Activated B cell treated with CpG ODN at 0.5 μM for 24 hours (primary cell): Measurements from ENCODE around the gene P2RX4. TPM values are rescaled to one million over a fixed set of nuclear protein-coding genes. Genes with fewer than 3 reads are reported as not detected.
"Not testable (repeated sequence)": the region's sequence is repeated elsewhere in the genome, so short reads cannot be mapped to it uniquely, and the experiment has no call there.

Experiments used
- ATAC-seq: fragments of 200-7000 bp; cut with Tn5 transposase; one replicate; pipeline ENCODE4 v1.10.0; 2021; ENCODE audit warnings: low read depth, mild to moderate bottlenecking, moderate library complexity
- CTCF ChIA-PET: fragments of 350-600 bp; sonication (Branson Sonifier 250); formaldehyde crosslinking; loops from one replicate; lab custom pipeline; 2021; ENCODE audit warnings: antibody characterized with exemption; lab: Charles Lee
- POLR2A ChIA-PET: fragments of 350-600 bp; sonication (Branson Sonifier 250); formaldehyde crosslinking; loops from one replicate; lab custom pipeline; 2021; ENCODE audit warnings: antibody characterized with exemption; lab: Charles Lee
- DNase-seq: peaks from one replicate; pipeline ENCODE4 v3.0.0; 2022
- H3K27ac Mint-ChIP-seq: one replicate; pipeline ENCODE4 v1.8.0; 2020; ENCODE audit warnings: mixed read lengths
- H3K27me3 Mint-ChIP-seq: one replicate; pipeline ENCODE4 v1.8.0; 2021; ENCODE audit warnings: mixed read lengths
- H3K36me3 Mint-ChIP-seq: one replicate; pipeline ENCODE4 v1.8.0; 2021; ENCODE audit warnings: low read depth, mixed read lengths
- H3K4me1 Mint-ChIP-seq: one replicate; pipeline ENCODE4 v1.8.0; 2021; ENCODE audit warnings: mixed read lengths
- H3K4me3 Mint-ChIP-seq: one replicate; pipeline ENCODE4 v1.8.0; 2020; ENCODE audit warnings: mild to moderate bottlenecking, mixed read lengths
- H3K9me3 Mint-ChIP-seq: one replicate; pipeline ENCODE4 v1.8.0; 2020; ENCODE audit warnings: mixed read lengths
- intact Hi-C: fragments of 100-400 bp; cut with micrococcal nuclease; formaldehyde crosslinking; loops from one replicate; pipeline ENCODE4 v1.15.1; 2024
- total RNA-seq: library from RNA; stranded (reverse); gene quantifications from 2 replicates; pipeline ENCODE4 v1.2.3, GENCODE V29; 2022
- TF ChIP-seq, protein P1 (sequence below): fragments of 200-600 bp; IDR thresholded peaks from one replicate; pipeline ENCODE4 v1.8.0; 2022; ENCODE audit warnings: antibody characterized with exemption, mild to moderate bottlenecking

Gene P2RX4
- total RNA-seq, 1 donor from 2014 or later = 17.0 TPM

DNA sequence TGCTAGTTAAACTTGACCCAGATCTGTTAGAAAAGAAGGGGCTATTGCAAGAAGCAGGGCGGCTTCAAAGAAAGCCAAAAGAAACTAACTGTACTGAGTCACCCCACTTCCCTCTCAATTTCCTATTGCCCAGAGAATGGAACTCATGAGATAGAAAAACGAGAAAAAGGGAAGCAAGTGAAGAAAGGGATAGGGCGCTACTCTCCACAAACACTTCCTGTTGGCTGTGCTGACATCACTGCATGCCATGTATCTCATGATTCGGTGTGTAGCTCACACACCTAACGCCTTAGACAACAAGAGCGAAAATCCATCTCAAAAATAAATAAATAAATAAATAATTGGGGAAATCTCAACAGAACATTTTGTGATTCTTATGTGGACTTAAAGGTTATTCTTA is 13.0 kb upstream of the P2RX4 start:
- TF ChIP-seq, protein P1, sequence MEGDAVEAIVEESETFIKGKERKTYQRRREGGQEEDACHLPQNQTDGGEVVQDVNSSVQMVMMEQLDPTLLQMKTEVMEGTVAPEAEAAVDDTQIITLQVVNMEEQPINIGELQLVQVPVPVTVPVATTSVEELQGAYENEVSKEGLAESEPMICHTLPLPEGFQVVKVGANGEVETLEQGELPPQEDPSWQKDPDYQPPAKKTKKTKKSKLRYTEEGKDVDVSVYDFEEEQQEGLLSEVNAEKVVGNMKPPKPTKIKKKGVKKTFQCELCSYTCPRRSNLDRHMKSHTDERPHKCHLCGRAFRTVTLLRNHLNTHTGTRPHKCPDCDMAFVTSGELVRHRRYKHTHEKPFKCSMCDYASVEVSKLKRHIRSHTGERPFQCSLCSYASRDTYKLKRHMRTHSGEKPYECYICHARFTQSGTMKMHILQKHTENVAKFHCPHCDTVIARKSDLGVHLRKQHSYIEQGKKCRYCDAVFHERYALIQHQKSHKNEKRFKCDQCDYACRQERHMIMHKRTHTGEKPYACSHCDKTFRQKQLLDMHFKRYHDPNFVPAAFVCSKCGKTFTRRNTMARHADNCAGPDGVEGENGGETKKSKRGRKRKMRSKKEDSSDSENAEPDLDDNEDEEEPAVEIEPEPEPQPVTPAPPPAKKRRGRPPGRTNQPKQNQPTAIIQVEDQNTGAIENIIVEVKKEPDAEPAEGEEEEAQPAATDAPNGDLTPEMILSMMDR = no peak
- ATAC-seq = peak; percentile 58
- Mint-ChIP-seq H3K4me3 (peak overlapping the region; percentile 38), H3K4me1 (peaks cover 4% of the 10 kb centered on the region), H3K27me3 (no peaks in the 10 kb centered on the region), H3K36me3 (no peaks in the 10 kb centered on the region), H3K9me3 (no peaks in the 10 kb centered on the region), H3K27ac (no peak overlapping the region)
- ChIA-PET POLR2A (interaction anchor here (1.2 kb wide), 1 partner anchor 12 kb away, joined by 3 read pairs; no protein-coding TSS in a partner anchor), CTCF (interaction anchor here (0.6 kb wide), 1 partner anchor 550 kb away, joined by 5 read pairs; no protein-coding TSS in a partner anchor)
- DNase-seq = no peak
- intact Hi-C loops = no loop called here

- H3K4me3 Mint-ChIP-seq = no peak overlapping the region
- no peak for DNase-seq
- peaks cover 4% of the 10 kb centered on the region for H3K4me1 Mint-ChIP-seq
- TF ChIP-seq, protein P1 = no peak
- H3K36me3 Mint-ChIP-seq = no peaks in the 10 kb centered on the region
- intact Hi-C loops = no loop called here
- H3K27ac Mint-ChIP-seq = no peak overlapping the region
- H3K9me3 Mint-ChIP-seq = no peaks in the 10 kb centered on the region
- no peaks in the 10 kb centered on the region for H3K27me3 Mint-ChIP-seq
- no peak for ATAC-seq
- POLR2A ChIA-PET = no interaction called here
- CTCF ChIA-PET = no interaction called here
These were observed 11.0 kb upstream of the P2RX4 start for GRCh38 chr12:121198949-121199348.

- ATAC-seq, H3K4me1 Mint-ChIP-seq, H3K36me3 Mint-ChIP-seq, H3K27ac Mint-ChIP-seq, H3K4me3 Mint-ChIP-seq, DNase-seq, H3K9me3 Mint-ChIP-seq, intact Hi-C loops, H3K27me3 Mint-ChIP-seq, CTCF ChIA-PET: not testable (repeated sequence)
- POLR2A ChIA-PET = interaction anchor here (0.7 kb wide), 1 partner anchor 141 kb away, joined by 4 read pairs; no protein-coding TSS in a partner anchor
These were observed 8.8 kb upstream of the P2RX4 start for GRCh38 chr12:121201140-121201539.

- no peak for ATAC-seq
These were observed 7.2 kb upstream of the P2RX4 start for GRCh38 chr12:121202407-121203355.

DNA sequence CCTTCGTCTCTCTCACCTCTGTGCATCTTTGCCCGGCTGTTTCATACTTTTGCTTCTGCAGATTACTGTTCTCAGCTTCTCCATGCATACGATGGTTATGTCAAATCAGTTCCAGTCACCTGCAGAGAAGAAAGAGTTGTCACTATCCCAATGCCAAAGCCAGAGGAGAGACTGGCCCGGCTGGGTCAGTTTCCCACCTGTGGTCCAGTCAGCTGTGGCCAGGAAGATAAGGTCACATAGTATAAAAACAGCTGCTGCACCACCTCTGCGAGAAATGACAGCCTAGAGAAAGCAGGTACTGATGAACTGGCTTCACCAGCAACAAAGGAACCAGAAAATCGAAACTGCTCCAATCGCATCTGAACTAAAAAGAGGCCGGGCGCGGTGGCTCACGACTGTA is 6.4 kb upstream of the P2RX4 start:
- H3K36me3 Mint-ChIP-seq = no peaks in the 10 kb centered on the region
- no peaks in the 10 kb centered on the region for H3K4me1 Mint-ChIP-seq
- CTCF ChIA-PET = no interaction called here
- no peak for ATAC-seq
- POLR2A ChIA-PET = no interaction called here
- DNase-seq = no peak
- TF ChIP-seq, protein P1 = no peak
- H3K9me3 Mint-ChIP-seq = no peaks in the 10 kb centered on the region
- intact Hi-C loops = no loop called here
- H3K27ac Mint-ChIP-seq = no peak overlapping the region
- H3K27me3 Mint-ChIP-seq = no peaks in the 10 kb centered on the region
- no peak overlapping the region for H3K4me3 Mint-ChIP-seq

More at GRCh38 chr12:121202407-121203355, 7.2 kb upstream of the P2RX4 start:
- CTCF ChIA-PET = interaction anchor here (0.6 kb wide), 1 partner anchor 102 kb away, joined by 5 read pairs; no protein-coding TSS in a partner anchor
- H3K4me1 Mint-ChIP-seq = no peaks in the 10 kb centered on the region
- intact Hi-C loops = no loop called here
- no peak for DNase-seq
- POLR2A ChIA-PET = no interaction called here
- TF ChIP-seq, protein P1 = no peak
- H3K27me3 Mint-ChIP-seq = no peaks in the 10 kb centered on the region
- H3K9me3 Mint-ChIP-seq = no peaks in the 10 kb centered on the region
- H3K36me3 Mint-ChIP-seq = no peaks in the 10 kb centered on the region
- H3K27ac Mint-ChIP-seq = no peak overlapping the region
- H3K4me3 Mint-ChIP-seq = no peak overlapping the region
